GM12891 (cell line): ENCODE measurements around the gene CCDC18.

Experiments used
- POLR2A ChIP-seq: IDR thresholded peaks from 2 replicates; pipeline ENCODE4 v1.6.1; 2011; ENCODE audit warnings: low read depth, low read length, control low read depth
- POLR2AphosphoS5 ChIP-seq: IDR thresholded peaks from 2 replicates; pipeline ENCODE4 v1.6.1; 2011; ENCODE audit warnings: low read depth, low read length, control low read depth
- SPI1 ChIP-seq: IDR thresholded peaks from 2 replicates; pipeline ENCODE4 v1.6.1; 2011; ENCODE audit warnings: low read depth, low read length, control low read depth
- TAF1 ChIP-seq: IDR thresholded peaks from 2 replicates; pipeline ENCODE4 v1.6.1; 2011; ENCODE audit warnings: low read depth, low read length, control low read depth

GRCh38 chr1:93253516-93253915 is 73.0 kb downstream of the CCDC18 start:
- TF ChIP-seq POLR2A (no peak), TAF1 (no peak), POLR2AphosphoS5 (no peak), SPI1 (no peak)
